ENCODE measurements around the gene POMC. TPM values are rescaled to one million over a fixed set of nuclear protein-coding genes. Genes with fewer than 3 reads are reported as not detected.

The POMC gene
- total and polyA plus RNA-seq, 5 donors from 2014 or later, result 3.8 to 9.6 (median 4.4) TPM

DNA sequence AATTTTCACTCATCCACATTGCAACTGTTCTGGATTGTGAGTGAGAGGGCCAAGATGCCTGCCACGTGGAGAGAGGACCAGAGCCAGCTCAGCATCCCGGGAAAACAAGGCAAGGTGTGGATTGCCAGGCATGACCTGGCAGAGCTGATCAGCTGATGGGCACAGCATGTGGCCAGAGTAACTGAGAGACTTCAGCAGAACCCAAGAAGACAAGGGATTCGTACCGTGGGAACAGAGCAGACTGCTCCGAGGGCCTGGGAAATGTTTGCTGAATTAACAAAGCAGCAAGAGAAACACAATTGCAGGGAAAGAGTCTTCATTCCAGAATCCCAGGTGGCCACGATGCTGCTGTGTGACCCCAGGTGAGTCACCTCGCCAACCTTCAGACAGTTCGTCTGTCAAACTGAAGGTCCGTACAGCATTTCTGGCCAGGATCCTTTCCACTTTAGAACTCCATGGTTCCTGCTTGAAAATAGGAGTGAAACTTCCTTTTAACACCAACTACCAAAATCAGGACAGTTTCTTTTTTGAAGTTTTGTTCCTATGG, 26.3 kb upstream of the POMC start:
- Mint-ChIP-seq H3K9me3 (no peaks in the 10 kb centered on the region), H3K27ac (peak overlapping the region in 2 of 3 donors; percentile 22 to 32), H3K36me3 (peaks cover 3% of the 10 kb centered on the region), H3K4me3 (no peak overlapping the region), H3K27me3 (peaks cover 20% of the 10 kb centered on the region), H3K4me1 (peaks cover 0 to 10% (median 3%) of the 10 kb centered on the region in 4 donors)
- H3K27me3 ChIP-seq (ENCODE audit: control insufficient read depth, insufficient read depth, low read length), result no peaks in the 10 kb centered on the region
- H3K4me1 ChIP-seq (ENCODE audit: control insufficient read depth, insufficient read depth, low read length, poor library complexity, severe bottlenecking), result no peaks in the 10 kb centered on the region
- no peak overlapping the region for H3K4me3 ChIP-seq (ENCODE audit: low read depth, low read length)
- no peaks in the 10 kb centered on the region for H3K36me3 ChIP-seq (ENCODE audit: control insufficient read depth, insufficient read depth, low read length)
- DNase-seq (no peak), ATAC-seq (ENCODE audit: low read depth in 2 of 2) (no peak)
- H3K27ac ChIP-seq (ENCODE audit: insufficient read depth, low read length, poor library complexity, severe bottlenecking), result no peak overlapping the region
- H3K9me3 ChIP-seq (ENCODE audit: control insufficient read depth in 2 of 2, low read length in 2 of 2), result no peaks in the 10 kb centered on the region

DNA sequence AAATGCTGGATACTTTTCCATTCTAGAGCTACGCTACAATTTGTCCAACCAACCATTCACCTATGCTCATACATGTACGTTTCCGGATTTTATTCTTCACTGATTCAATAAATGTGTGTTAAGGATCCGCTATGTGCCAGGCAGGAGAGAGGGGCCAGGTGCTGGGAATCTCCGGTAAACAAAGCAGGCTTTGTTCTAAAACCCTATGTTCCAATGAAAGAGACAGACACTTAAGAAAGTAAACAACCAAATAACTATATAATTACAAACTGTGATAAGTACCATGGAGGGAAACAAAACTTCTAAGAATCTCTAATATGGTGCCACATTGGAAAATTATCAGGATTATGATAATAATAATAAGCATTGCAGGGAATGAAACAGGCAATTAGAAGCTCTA, 22.2 kb upstream of the POMC start:
- Histone ChIP-seq H3K27ac (ENCODE audit: insufficient read depth, low read length, poor library complexity, severe bottlenecking) (no peak overlapping the region), H3K36me3 (ENCODE audit: control insufficient read depth, insufficient read depth, low read length) (no peaks in the 10 kb centered on the region), H3K9me3 (ENCODE audit: control insufficient read depth in 2 of 2, low read length in 2 of 2) (no peaks in the 10 kb centered on the region), H3K27me3 (ENCODE audit: control insufficient read depth, insufficient read depth, low read length) (no peaks in the 10 kb centered on the region), H3K4me3 (ENCODE audit: low read depth, low read length) (no peak overlapping the region), H3K4me1 (ENCODE audit: control insufficient read depth, insufficient read depth, low read length, poor library complexity, severe bottlenecking) (no peaks in the 10 kb centered on the region)
- H3K4me3 Mint-ChIP-seq, result no peak overlapping the region
- H3K9me3 Mint-ChIP-seq, result peaks cover 0 to 2% (median 0%) of the 10 kb centered on the region in 7 donors
- peaks cover 3% of the 10 kb centered on the region for H3K36me3 Mint-ChIP-seq
- no peak overlapping the region for H3K27ac Mint-ChIP-seq
- H3K4me1 Mint-ChIP-seq, result no peaks in the 10 kb centered on the region
- ATAC-seq (ENCODE audit: low read depth in 2 of 2) (no peak), DNase-seq (no peak)
- H3K27me3 Mint-ChIP-seq, result peaks cover 16% of the 10 kb centered on the region

DNA sequence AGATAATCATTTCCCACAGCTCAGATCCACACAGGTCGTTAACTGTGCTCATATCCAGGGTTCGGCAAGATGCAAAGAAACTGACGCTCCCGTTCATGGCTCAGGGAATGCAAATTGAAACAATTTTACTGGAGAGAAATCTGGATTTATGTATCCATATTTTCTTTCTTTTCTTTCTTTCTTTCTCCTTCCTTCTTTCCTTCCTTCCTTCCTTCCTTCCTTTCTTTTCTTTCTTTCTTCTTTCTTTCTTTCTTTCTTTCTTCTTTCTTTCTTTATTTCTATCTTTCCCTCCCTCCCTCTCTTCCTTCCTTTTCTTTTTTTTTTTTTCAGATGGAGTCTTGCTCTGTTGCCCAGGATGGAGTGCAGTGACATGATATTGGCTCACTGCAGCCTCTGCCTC, 20.0 kb upstream of the POMC start:
- Histone ChIP-seq H3K4me1 (ENCODE audit: control insufficient read depth, insufficient read depth, low read length, poor library complexity, severe bottlenecking) (no peaks in the 10 kb centered on the region), H3K36me3 (ENCODE audit: control insufficient read depth, insufficient read depth, low read length) (no peaks in the 10 kb centered on the region), H3K4me3 (ENCODE audit: low read depth, low read length) (no peak overlapping the region), H3K27ac (ENCODE audit: insufficient read depth, low read length, poor library complexity, severe bottlenecking) (no peak overlapping the region), H3K9me3 (ENCODE audit: control insufficient read depth in 2 of 2, low read length in 2 of 2) (no peaks in the 10 kb centered on the region), H3K27me3 (ENCODE audit: control insufficient read depth, insufficient read depth, low read length) (no peaks in the 10 kb centered on the region)
- H3K4me3 Mint-ChIP-seq, result no peak overlapping the region
- H3K9me3 Mint-ChIP-seq, result peaks cover 0 to 3% (median 0%) of the 10 kb centered on the region in 7 donors
- no peak overlapping the region for H3K27ac Mint-ChIP-seq
- ATAC-seq (ENCODE audit: low read depth in 2 of 2) (no peak), DNase-seq (no peak)
- H3K36me3 Mint-ChIP-seq, result peaks cover 3% of the 10 kb centered on the region
- no peaks in the 10 kb centered on the region for H3K4me1 Mint-ChIP-seq
- H3K27me3 Mint-ChIP-seq, result peaks cover 16% of the 10 kb centered on the region

DNA sequence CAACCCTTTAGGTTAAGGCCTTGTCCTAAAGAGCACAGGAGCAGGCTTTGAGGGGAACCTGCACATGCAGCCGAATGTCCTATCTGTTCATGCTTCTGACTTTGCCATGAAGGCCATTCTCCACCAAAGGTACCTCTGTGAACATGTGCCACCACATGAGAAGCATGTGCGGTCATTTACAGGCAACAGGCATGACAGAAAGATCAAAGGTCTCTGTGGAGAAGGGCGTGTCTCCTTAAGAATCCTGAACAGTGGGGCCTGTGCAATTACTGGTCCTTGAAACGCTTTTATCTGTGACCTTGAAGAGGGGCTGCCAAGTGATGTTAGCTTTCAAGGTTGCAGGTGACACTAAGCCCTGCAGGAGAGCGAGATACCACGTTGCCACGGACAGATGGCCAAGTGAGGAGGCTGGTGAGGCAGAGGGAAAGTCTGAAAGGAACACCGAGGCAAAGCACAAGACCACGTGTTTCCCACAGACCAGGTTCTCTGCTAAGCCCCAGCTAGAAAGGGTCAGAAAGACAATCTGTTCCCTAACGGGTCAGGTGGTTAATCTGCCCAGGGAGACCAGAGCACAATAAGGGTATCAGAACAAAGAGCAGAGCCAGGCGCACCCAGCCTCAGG, 19.5 kb upstream of the POMC start:
- no peak overlapping the region for H3K27ac ChIP-seq (ENCODE audit: insufficient read depth, low read length, poor library complexity, severe bottlenecking)

DNA sequence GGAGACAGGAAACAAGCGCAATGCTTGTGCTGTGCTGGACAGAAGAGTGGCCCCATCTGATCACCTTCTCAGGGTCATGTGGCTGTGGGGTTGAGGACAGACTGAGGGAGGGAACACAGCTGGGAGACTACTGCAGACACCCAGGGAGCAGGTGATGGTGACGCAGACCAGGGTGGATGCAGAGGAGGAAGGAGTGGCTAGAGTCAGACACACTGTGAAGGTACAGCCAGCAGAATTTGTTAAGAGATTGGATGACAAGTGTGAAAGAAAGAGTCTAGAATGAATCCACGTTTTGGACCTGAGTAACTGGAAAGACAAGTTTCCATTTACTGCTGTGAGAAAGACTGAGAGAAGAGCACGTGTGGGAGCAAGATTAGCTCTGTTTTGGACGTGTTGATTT, 15.9 kb upstream of the POMC start:
- no peaks in the 10 kb centered on the region for H3K4me1 Mint-ChIP-seq

More for the DNA sequence above, 19.5 kb upstream of the POMC start:
- no peak overlapping the region for H3K4me3 ChIP-seq (ENCODE audit: low read depth, low read length)
- H3K36me3 ChIP-seq (ENCODE audit: control insufficient read depth, insufficient read depth, low read length), result no peaks in the 10 kb centered on the region
- H3K9me3 ChIP-seq (ENCODE audit: control insufficient read depth in 2 of 2, low read length in 2 of 2), result no peaks in the 10 kb centered on the region
- Mint-ChIP-seq H3K9me3 (peaks cover 0 to 3% (median 0%) of the 10 kb centered on the region in 7 donors), H3K4me3 (no peak overlapping the region), H3K4me1 (no peaks in the 10 kb centered on the region), H3K27ac (no peak overlapping the region), H3K36me3 (peaks cover 3% of the 10 kb centered on the region), H3K27me3 (peaks cover 16% of the 10 kb centered on the region)
- DNase-seq (no peak), ATAC-seq (ENCODE audit: low read depth in 2 of 2) (no peak)
- H3K4me1 ChIP-seq (ENCODE audit: control insufficient read depth, insufficient read depth, low read length, poor library complexity, severe bottlenecking), result no peaks in the 10 kb centered on the region
- H3K27me3 ChIP-seq (ENCODE audit: control insufficient read depth, insufficient read depth, low read length), result no peaks in the 10 kb centered on the region

DNA sequence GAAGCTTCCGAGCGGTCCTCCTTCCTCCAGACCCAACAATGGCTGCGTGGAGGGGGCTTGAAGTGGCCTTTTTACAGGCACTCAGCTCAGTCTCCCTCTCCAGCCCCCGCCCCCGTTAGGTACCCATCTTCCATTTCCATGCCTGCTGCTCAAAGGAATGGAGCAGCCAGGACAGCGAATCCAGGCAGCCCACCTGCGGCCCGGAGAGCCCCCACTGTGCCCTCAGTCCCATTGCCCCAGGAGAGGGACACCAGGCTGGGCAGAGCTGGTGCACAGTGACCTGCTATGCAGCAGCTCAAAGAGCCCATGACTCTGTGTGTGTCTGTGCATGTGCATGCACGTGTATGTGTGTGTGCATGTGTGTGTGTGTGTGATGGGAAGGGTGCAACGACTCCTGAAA, 10.6 kb upstream of the POMC start:
- no peak overlapping the region for H3K27ac ChIP-seq (ENCODE audit: insufficient read depth, low read length, poor library complexity, severe bottlenecking)
- Mint-ChIP-seq H3K27ac (no peak overlapping the region), H3K27me3 (peaks cover 12% of the 10 kb centered on the region), H3K4me1 (peaks cover 0 to 4% (median 0%) of the 10 kb centered on the region in 4 donors), H3K36me3 (no peaks in the 10 kb centered on the region), H3K9me3 (peaks cover 0 to 1% (median 0%) of the 10 kb centered on the region in 7 donors), H3K4me3 (no peak overlapping the region)
- H3K4me3 ChIP-seq (ENCODE audit: low read depth, low read length), result no peak overlapping the region
- peaks cover 2% of the 10 kb centered on the region for H3K27me3 ChIP-seq (ENCODE audit: control insufficient read depth, insufficient read depth, low read length)
- H3K4me1 ChIP-seq (ENCODE audit: control insufficient read depth, insufficient read depth, low read length, poor library complexity, severe bottlenecking), result no peaks in the 10 kb centered on the region
- H3K9me3 ChIP-seq (ENCODE audit: control insufficient read depth in 2 of 2, low read length in 2 of 2), result no peaks in the 10 kb centered on the region
- ATAC-seq (ENCODE audit: low read depth in 2 of 2) (no peak), DNase-seq (no peak)
- no peaks in the 10 kb centered on the region for H3K36me3 ChIP-seq (ENCODE audit: control insufficient read depth, insufficient read depth, low read length)

More for the DNA sequence above, 15.9 kb upstream of the POMC start:
- H3K9me3 Mint-ChIP-seq, result peaks cover 0 to 3% (median 0%) of the 10 kb centered on the region in 7 donors
- no peaks in the 10 kb centered on the region for H3K36me3 Mint-ChIP-seq
- DNase-seq, result no peak
- Histone ChIP-seq H3K9me3 (ENCODE audit: control insufficient read depth in 2 of 2, low read length in 2 of 2) (no peaks in the 10 kb centered on the region), H3K4me3 (ENCODE audit: low read depth, low read length) (no peak overlapping the region), H3K4me1 (ENCODE audit: control insufficient read depth, insufficient read depth, low read length, poor library complexity, severe bottlenecking) (no peaks in the 10 kb centered on the region), H3K27me3 (ENCODE audit: control insufficient read depth, insufficient read depth, low read length) (peaks cover under 1% of the 10 kb centered on the region), H3K36me3 (ENCODE audit: control insufficient read depth, insufficient read depth, low read length) (no peaks in the 10 kb centered on the region), H3K27ac (ENCODE audit: insufficient read depth, low read length, poor library complexity, severe bottlenecking) (no peak overlapping the region)
- H3K4me3 Mint-ChIP-seq, result no peak overlapping the region
- no peak overlapping the region for H3K27ac Mint-ChIP-seq
- ATAC-seq (ENCODE audit: low read depth in 2 of 2), result no peak
- peaks cover 10% of the 10 kb centered on the region for H3K27me3 Mint-ChIP-seq

DNA sequence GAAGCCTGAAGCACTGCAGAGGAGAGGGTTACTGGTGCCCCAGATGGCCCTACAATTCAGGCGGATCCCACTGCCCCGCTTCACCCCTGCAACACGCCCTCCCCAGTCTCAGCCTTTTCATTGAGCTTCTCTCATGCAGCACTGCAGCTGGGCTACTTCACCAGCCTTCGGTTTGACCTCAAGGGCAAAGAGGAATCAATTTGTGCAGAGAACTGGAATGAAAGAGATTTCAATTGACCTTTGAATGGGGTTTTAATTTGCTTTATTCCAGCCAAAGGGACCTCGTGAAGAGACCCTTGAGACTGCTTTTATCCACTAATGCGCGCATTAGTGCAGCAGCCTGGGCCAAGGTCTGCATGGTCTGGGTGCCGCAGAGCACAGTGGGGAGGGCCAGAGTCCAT, 8.8 kb upstream of the POMC start:
- Mint-ChIP-seq H3K27ac (peak overlapping the region in 1 of 3 donors; percentile 10), H3K4me3 (no peak overlapping the region), H3K9me3 (peaks cover 0 to 1% (median 0%) of the 10 kb centered on the region in 7 donors), H3K36me3 (no peaks in the 10 kb centered on the region), H3K4me1 (peaks cover 0 to 4% (median 1%) of the 10 kb centered on the region in 4 donors), H3K27me3 (peaks cover 26% of the 10 kb centered on the region)
- Histone ChIP-seq H3K9me3 (ENCODE audit: control insufficient read depth in 2 of 2, low read length in 2 of 2) (no peaks in the 10 kb centered on the region), H3K36me3 (ENCODE audit: control insufficient read depth, insufficient read depth, low read length) (no peaks in the 10 kb centered on the region), H3K4me1 (ENCODE audit: control insufficient read depth, insufficient read depth, low read length, poor library complexity, severe bottlenecking) (no peaks in the 10 kb centered on the region), H3K27me3 (ENCODE audit: control insufficient read depth, insufficient read depth, low read length) (peaks cover 2% of the 10 kb centered on the region), H3K4me3 (ENCODE audit: low read depth, low read length) (no peak overlapping the region), H3K27ac (ENCODE audit: insufficient read depth, low read length, poor library complexity, severe bottlenecking) (no peak overlapping the region)
- DNase-seq, result no peak
- ATAC-seq (ENCODE audit: low read depth in 2 of 2), result no peak

Measured in CD4-positive, CD25-positive, alpha-beta regulatory T cell (primary cell).